Hematopoietic multipotent progenitor cell treated with erythropoietin and hydrocortisone succinate and interleukin-3 and kit ligand, for 6 days (in vitro differentiated cells): ENCODE data around the gene GLCE.
A peak's percentile ranks its signal among the peaks of the same experiment; 100 is the strongest.
"Not testable (repeated sequence)": the region's sequence is repeated elsewhere in the genome, so short reads cannot be mapped to it uniquely, and the experiment has no call there.

Experiments used
- DNase-seq: peaks from one replicate; pipeline ENCODE4 v3.0.0-alpha.2; 2015

Gene GLCE

GRCh38 chr15:69138963-69139362, 21.5 kb upstream of the GLCE start:
- DNase-seq = no peak

- no peak for DNase-seq
Observed at GRCh38 chr15:69140306-69140705, 20.1 kb upstream of the GLCE start.

GRCh38 chr15:69141286-69141701, 19.1 kb upstream of the GLCE start:
- no peak for DNase-seq

- no peak for DNase-seq
Observed at GRCh38 chr15:69141833-69142232, 18.6 kb upstream of the GLCE start.

GRCh38 chr15:69143756-69144436, 16.5 kb upstream of the GLCE start:
- no peak for DNase-seq

- DNase-seq = no peak
Observed at GRCh38 chr15:69144530-69144929, 15.9 kb upstream of the GLCE start.

- no peak for DNase-seq
Observed at GRCh38 chr15:69145149-69145693, 15.2 kb upstream of the GLCE start.

GRCh38 chr15:69145694-69146492, 14.5 kb upstream of the GLCE start:
- no peak for DNase-seq

GRCh38 chr15:69146724-69147435, 13.6 kb upstream of the GLCE start:
- no peak for DNase-seq

- no peak for DNase-seq
Observed at GRCh38 chr15:69148465-69148864, 12.0 kb upstream of the GLCE start.

GRCh38 chr15:69149163-69149562, 11.3 kb upstream of the GLCE start:
- DNase-seq = no peak

GRCh38 chr15:69149803-69150202, 10.6 kb upstream of the GLCE start:
- no peak for DNase-seq

GRCh38 chr15:69150336-69150735, 10.1 kb upstream of the GLCE start:
- DNase-seq = no peak

- DNase-seq = no peak
Observed at GRCh38 chr15:69150841-69151240, 9.6 kb upstream of the GLCE start.

- no peak for DNase-seq
Observed at GRCh38 chr15:69153046-69153445, 7.4 kb upstream of the GLCE start.

GRCh38 chr15:69153587-69153986, 6.8 kb upstream of the GLCE start:
- DNase-seq = not testable (repeated sequence)

- no peak for DNase-seq
Observed at GRCh38 chr15:69154078-69154477, 6.4 kb upstream of the GLCE start.

GRCh38 chr15:69154684-69155083, 5.8 kb upstream of the GLCE start:
- DNase-seq = no peak

- DNase-seq = no peak
Observed at GRCh38 chr15:69156736-69157381, 3.6 kb upstream of the GLCE start.

- DNase-seq = peak; percentile 84
Observed at GRCh38 chr15:69158201-69158842, 2.1 kb upstream of the GLCE start.

GRCh38 chr15:69158843-69159240, 1.6 kb upstream of the GLCE start:
- DNase-seq = no peak

- DNase-seq = peak; percentile 16
Observed at GRCh38 chr15:69159805-69160140, 662 bp upstream of the GLCE start.
